GM10248 (cell line): ENCODE results near the gene CCL8.

Experiments used
- CTCF ChIA-PET: fragments of 300-600 bp; sonication (Branson Sonifier 250); formaldehyde crosslinking; extraction: SDS; loops from one replicate; lab custom pipeline; 2021; ENCODE audit warnings: antibody characterized with exemption; lab: Yijun Ruan, JAX
- POLR2A ChIA-PET: fragments of 350-650 bp; sonication (Branson Sonifier 250); formaldehyde crosslinking; extraction: SDS; loops from one replicate; lab custom pipeline; 2020; ENCODE audit warnings: antibody characterized with exemption; lab: Yijun Ruan, JAX
- DNase-seq: peaks from one replicate; pipeline ENCODE4 v3.0.0; 2012; ENCODE audit errors: extremely low spot score
- CTCF ChIP-seq: IDR thresholded peaks from 2 replicates; pipeline ENCODE4 v1.5.1; 2012; ENCODE audit warnings: mild to moderate bottlenecking, low read depth; ENCODE audit errors: extremely low read depth, missing control alignments, control extremely low read depth

The CCL8 gene

GRCh38 chr17:34351096-34351495, 31.9 kb downstream of the CCL8 start:
- no peak for TF ChIP-seq CTCF
- ChIA-PET CTCF (interaction anchor here (7.0 kb wide), 1 partner anchor 11 kb away, joined by 56 read pairs; the partner anchor contains the start of gene CCL1), POLR2A (no interaction called here)
- no peak for DNase-seq

GRCh38 chr17:34352191-34352590, 33.0 kb downstream of the CCL8 start:
- DNase-seq: no peak
- POLR2A ChIA-PET: no interaction called here
- CTCF ChIA-PET: interaction anchor here (6.8 to 7.0 kb wide), 2 partner anchors 10 to 151 kb away, joined by 49 to 56 read pairs; partner anchors contain the start of gene CCL1
- TF ChIP-seq CTCF: no peak

- no peak for DNase-seq
- no peak for TF ChIP-seq CTCF
These were observed 35.4 kb downstream of the CCL8 start for GRCh38 chr17:34354637-34355036.

GRCh38 chr17:34356194-34356593, 37.0 kb downstream of the CCL8 start, which contains the start of gene CCL13:
TSS of gene CCL13 (plus strand) at chr17:34356480. CDS start at chr17:34356527, 47 bp downstream.
- CTCF ChIA-PET: interaction anchor here (0.8 to 6.8 kb wide), 5 partner anchors 9 to 185 kb away, joined by 3 to 49 read pairs (median 3); no protein-coding TSS in a partner anchor
- TF ChIP-seq CTCF: no peak
- DNase-seq: no peak
- POLR2A ChIA-PET: no interaction called here

More at GRCh38 chr17:34354637-34355036, 35.4 kb downstream of the CCL8 start:
- POLR2A ChIA-PET: no interaction called here
- CTCF ChIA-PET: interaction anchor here (0.8 to 7.0 kb wide), 8 partner anchors 7 to 184 kb away, joined by 3 to 56 read pairs (median 6); partner anchors contain the start of gene CCL1

- CTCF ChIA-PET: interaction anchor here (6.8 kb wide), 1 partner anchor 157 kb away, joined by 49 read pairs; no protein-coding TSS in a partner anchor
- no peak for TF ChIP-seq CTCF
- no peak for DNase-seq
- POLR2A ChIA-PET: no interaction called here
These were observed 38.2 kb downstream of the CCL8 start for GRCh38 chr17:34357398-34357797.

GRCh38 chr17:34358631-34359030, 39.4 kb downstream of the CCL8 start:
- ChIA-PET POLR2A (no interaction called here), CTCF (interaction anchor here (0.8 to 7.2 kb wide), 2 partner anchors 156 to 163 kb away, joined by 3 to 305 read pairs; no protein-coding TSS in a partner anchor)
- TF ChIP-seq CTCF: no peak
- no peak for DNase-seq
